Endothelial cell of umbilical vein (primary cell): ENCODE data around the gene SLC30A10. TPM values are rescaled to one million over a fixed set of nuclear protein-coding genes. Genes with fewer than 3 reads are reported as not detected.
"Not testable (repeated sequence)": the region's sequence is repeated elsewhere in the genome, so short reads cannot be mapped to it uniquely, and the experiment has no call there.

Experiments
- BruUV-seq: library from RNA; stranded (reverse); fragments of 400-500 nt; replicated peaks from 2 replicates; lab custom pipeline; 2021; lab: Mats Ljungman, UMichigan
- CTCF ChIA-PET: fragments of 300-600, 350-600 bp; sonication (Branson Sonifier 250); formaldehyde crosslinking; loops from one replicate; lab custom pipeline; 2021; ENCODE audit warnings: antibody characterized with exemption, inconsistent platforms; lab: Charles Lee
- POLR2A ChIA-PET: fragments of 300-600, 350-600 bp; sonication (Branson Sonifier 250); formaldehyde crosslinking; loops from one replicate; lab custom pipeline; 2021; ENCODE audit warnings: antibody characterized with exemption, inconsistent platforms; lab: Charles Lee
- DNase-seq: peaks from one replicate; pipeline ENCODE4 v3.0.0-alpha.2; 2011; ENCODE audit warnings: low read depth, low spot score
- FAIRE-seq: peaks from 2 replicates; lab custom pipeline; 2011; peaks lifted over from hg19 to GRCh38; lab: Jason Lieb, UNC
- H2AFZ ChIP-seq: 2 replicates; pipeline ENCODE4 v1.6.0; 2012; ENCODE audit warnings: low read depth, low read length, control low read depth, inconsistent platforms
- H3K27ac ChIP-seq: 2 replicates; pipeline ENCODE4 v1.5.1; 2011; ENCODE audit warnings: low read depth, mild to moderate bottlenecking, control low read depth, low read length, moderate library complexity; ENCODE audit not compliant: insufficient read depth
- H3K27me3 ChIP-seq, 2 experiments: 2 replicates each; pipeline versions ENCODE4 v1.6.0 to v1.6.1; 2011; ENCODE audit warnings: low read length in 2 of 2, mixed read lengths in 1 of 2; ENCODE audit not compliant: control insufficient read depth in 2 of 2, insufficient read depth in 2 of 2
- H3K36me3 ChIP-seq, 2 experiments: 2 replicates in 1 of 2; 3 replicates in 1 of 2; pipeline ENCODE4 v1.5.1; 2011; ENCODE audit warnings: low read length in 2 of 2, mild to moderate bottlenecking in 1 of 2, moderate library complexity in 1 of 2; ENCODE audit not compliant: control insufficient read depth in 2 of 2, insufficient read depth in 2 of 2; ENCODE audit errors: extremely low read depth in 1 of 2
- H3K4me1 ChIP-seq: 3 replicates; pipeline ENCODE4 v1.5.1; 2011; ENCODE audit warnings: mild to moderate bottlenecking, low read length; ENCODE audit not compliant: control insufficient read depth, insufficient read depth; ENCODE audit errors: extremely low read depth
- H3K4me2 ChIP-seq: 2 replicates; pipeline ENCODE4 v1.6.1; 2011; ENCODE audit warnings: low read length, control low read depth, mixed read lengths; ENCODE audit not compliant: insufficient read depth
- H3K4me3 ChIP-seq, 3 experiments: fragments of 200-600 bp in 1 of 3; sonication (generic), shearing (Covaris generic) in 1 of 3; replicated peaks in 1 of 3; 2 replicates each; pipeline ENCODE4 v1.5.1; 2011 to 2016; ENCODE audit warnings: control low read depth in 3 of 3, low read length in 3 of 3, mild to moderate bottlenecking in 2 of 3, inconsistent platforms in 1 of 3, low read depth in 1 of 3, moderate library complexity in 1 of 3; ENCODE audit not compliant: insufficient read depth in 1 of 3
- H3K79me2 ChIP-seq: 2 replicates; pipeline ENCODE4 v1.6.0; 2012; ENCODE audit warnings: low read length, inconsistent platforms; ENCODE audit not compliant: control insufficient read depth, insufficient read depth
- H3K9ac ChIP-seq: replicated peaks from 2 replicates; pipeline ENCODE3; 2011; ENCODE audit warnings: low read length, control low read depth; ENCODE audit not compliant: insufficient read depth; ENCODE audit errors: extremely low read depth
- H3K9me1 ChIP-seq: replicated peaks from 3 replicates; pipeline ENCODE4 v1.6.0; 2011; ENCODE audit warnings: mild to moderate bottlenecking, low read length; ENCODE audit not compliant: control insufficient read depth, insufficient read depth; ENCODE audit errors: extremely low read depth
- H3K9me3 ChIP-seq: replicated peaks from 2 replicates; pipeline ENCODE4 v1.5.1; 2012; ENCODE audit warnings: low read length, inconsistent platforms; ENCODE audit not compliant: control insufficient read depth, insufficient read depth
- H4K20me1 ChIP-seq: replicated peaks from 2 replicates; pipeline ENCODE3; 2011; ENCODE audit warnings: mild to moderate bottlenecking, low read length; ENCODE audit not compliant: control insufficient read depth, insufficient read depth; ENCODE audit errors: extremely low read depth
- CTCF ChIP-seq, 2 donors: IDR thresholded peaks; 1 replicate in 1 of 2; 2 replicates in 1 of 2; pipeline ENCODE4 v1.5.1; 2011; ENCODE audit warnings: low read length in 2 of 2, mild to moderate bottlenecking in 2 of 2, moderate library complexity in 2 of 2, control low read depth in 1 of 2, inconsistent platforms in 1 of 2, low read depth in 1 of 2; ENCODE audit not compliant: insufficient read depth in 1 of 2; ENCODE audit errors: extremely low read depth in 1 of 2
- EZH2 ChIP-seq: IDR thresholded peaks from 2 replicates; pipeline ENCODE4 v1.6.1; 2012; ENCODE audit warnings: borderline replicate concordance, low read depth, mild to moderate bottlenecking, moderate library complexity, low read length, inconsistent platforms; ENCODE audit not compliant: severe bottlenecking
- FOS ChIP-seq: IDR thresholded peaks from 2 replicates; pipeline ENCODE4 v1.6.1; 2011; ENCODE audit warnings: mild to moderate bottlenecking, low read length, moderate library complexity, borderline replicate concordance; ENCODE audit not compliant: insufficient read depth
- GATA2 ChIP-seq: IDR thresholded peaks from 2 replicates; pipeline ENCODE4 v1.7.0; 2011; ENCODE audit warnings: low read depth, mild to moderate bottlenecking, moderate library complexity, mixed read lengths, low read length; ENCODE audit not compliant: insufficient read length, insufficient read depth
- JUN ChIP-seq: IDR thresholded peaks from 2 replicates; pipeline ENCODE4 v1.6.1; 2011; ENCODE audit warnings: borderline replicate concordance, low read depth; ENCODE audit not compliant: insufficient read length, insufficient read depth
- MAX ChIP-seq: IDR thresholded peaks from 2 replicates; pipeline ENCODE4 v1.6.1; 2011; ENCODE audit not compliant: insufficient read depth, insufficient read length
- MYC ChIP-seq: IDR thresholded peaks from one replicate; pipeline ENCODE4 v1.6.1; 2011; ENCODE audit warnings: mild to moderate bottlenecking, low read depth, low read length
- POLR2A ChIP-seq: IDR thresholded peaks from 2 replicates; pipeline ENCODE4 v1.6.1; 2012; ENCODE audit warnings: low read depth, mild to moderate bottlenecking, control low read depth, low read length
- POLR2AphosphoS5 ChIP-seq: IDR thresholded peaks from 2 replicates; pipeline ENCODE4 v1.6.1; 2012; ENCODE audit warnings: low read depth, mild to moderate bottlenecking, control low read depth, low read length, moderate library complexity; ENCODE audit not compliant: insufficient read depth
- dilution Hi-C: fragments of 300-500 bp; cut with MboI; formaldehyde crosslinking; loops from one replicate; pipeline ENCODE4 v1.15.0; 2019; ENCODE audit warnings: low sequenced_read_pairs; ENCODE audit not compliant: extremely low pct_ligation_motif_present
- intact Hi-C: fragments of 100-400 bp; cut with micrococcal nuclease; formaldehyde crosslinking; loops from one replicate; pipeline ENCODE4 v1.10.0; 2022
- polyA plus RNA-seq, 4 experiments: library from polyadenylated mRNA; depleted of rRNA in 3 of 4; stranded (reverse) in 3 of 4; unstranded in 1 of 4; fragments of >200 nt; gene quantifications; 2 replicates each; pipeline versions ENCODE4 v1.2.1 to v1.2.3, GENCODE V29; 2011 to 2012; ENCODE audit warnings: missing spikeins in 1 of 4
- total RNA-seq: library from RNA; stranded (reverse); gene quantifications from 2 replicates; pipeline ENCODE4 v1.2.3, GENCODE V29; 2021

Gene SLC30A10
- total and polyA plus RNA-seq, 2 donors (not counting 3 experiments of a cell fraction or from before 2014, with no cell fraction given), result not detected

- Histone ChIP-seq H3K79me2 (no peaks in the 10 kb centered on the region), H3K4me2 (no peak overlapping the region), H3K9ac (no peak overlapping the region), H2AFZ (no peak overlapping the region), H3K27me3 (no peaks in the 10 kb centered on the region), H3K27ac (no peak overlapping the region), H3K9me3 (no peaks in the 10 kb centered on the region), H3K36me3 (no peaks in the 10 kb centered on the region), H3K9me1 (no peaks in the 10 kb centered on the region), H3K4me1 (peaks cover 4% of the 10 kb centered on the region), H3K4me3 (no peak overlapping the region), H4K20me1 (no peaks in the 10 kb centered on the region)
- TF ChIP-seq JUN (no peak), GATA2 (no peak), MYC (no peak), EZH2 (no peak), CTCF (IDR thresholded peaks at IDR 0.05; ENCODE audit: extremely low read depth in 1 of 2, insufficient read depth in 1 of 2, low read depth in 1 of 2, low read length in 2 of 2) (no peak), MAX (no peak), POLR2AphosphoS5 (no peak), POLR2A (no peak), FOS (no peak)
- no TSS peak for BruUV-seq
- FAIRE-seq (no peak), DNase-seq (no peak)
- intact Hi-C loops, result loop anchor here (5.0 kb wide), 1 partner anchor 326 kb away; no protein-coding TSS in a partner anchor
- ChIA-PET CTCF (no interaction called here), POLR2A (no interaction called here)
- dilution Hi-C loops, result no loop called here
These were observed 30.4 kb downstream of the SLC30A10 start for GRCh38 chr1:219897914-219898313.

GRCh38 chr1:219892271-219892670, 36.1 kb downstream of the SLC30A10 start:
- FAIRE-seq, H4K20me1 ChIP-seq, BruUV-seq, H3K4me3 ChIP-seq, H3K27me3 ChIP-seq, DNase-seq, dilution Hi-C loops, POLR2A ChIA-PET, H3K36me3 ChIP-seq, H3K79me2 ChIP-seq, H3K4me2 ChIP-seq, H3K27ac ChIP-seq, H3K9ac ChIP-seq, H2AFZ ChIP-seq, H3K9me1 ChIP-seq, intact Hi-C loops, H3K9me3 ChIP-seq, CTCF ChIA-PET, H3K4me1 ChIP-seq: not testable (repeated sequence)

GRCh38 chr1:219891846-219892245, 36.5 kb downstream of the SLC30A10 start:
- POLR2A ChIA-PET, H3K36me3 ChIP-seq, BruUV-seq, H3K4me1 ChIP-seq, H3K9me1 ChIP-seq, DNase-seq, H3K9ac ChIP-seq, FAIRE-seq, CTCF ChIA-PET, H3K9me3 ChIP-seq, intact Hi-C loops, dilution Hi-C loops, H3K4me2 ChIP-seq, H3K27me3 ChIP-seq, H3K4me3 ChIP-seq, H4K20me1 ChIP-seq, H3K79me2 ChIP-seq, H2AFZ ChIP-seq, H3K27ac ChIP-seq: not testable (repeated sequence)
